Measurements from ENCODE around the gene ANKRD44.

Gene ANKRD44

GRCh38 chr2:197312186-197312585, 1.6 kb upstream of the ANKRD44 start:
- Histone ChIP-seq H3K27me3 (ENCODE audit: control insufficient read depth, low read length) (no peaks in the 10 kb centered on the region), H3K4me1 (ENCODE audit: control insufficient read depth, low read length) (peaks cover 74% of the 10 kb centered on the region), H3K9me3 (ENCODE audit: control insufficient read depth, insufficient read depth, low read length) (no peaks in the 10 kb centered on the region), H3F3A (ENCODE audit: control insufficient read depth, insufficient read depth) (peaks cover 25% of the 10 kb centered on the region), H3K36me3 (ENCODE audit: control insufficient read depth, low read length) (peaks cover 16% of the 10 kb centered on the region), H3K79me2 (ENCODE audit: control insufficient read depth, low read length) (peaks cover 76% of the 10 kb centered on the region), H4K20me1 (ENCODE audit: control insufficient read depth, insufficient read depth, low read depth, low read length) (peaks cover 5% of the 10 kb centered on the region; the same call in 1 of the 2 replicates), H3K4me2 (ENCODE audit: low read length) (peak overlapping the region; percentile 85), H3K9me2 (replicated peaks; ENCODE audit: control insufficient read depth, low read length) (no peaks in the 10 kb centered on the region), H3K4me3 (ENCODE audit: low read length) (peak overlapping the region; percentile 86), H3K27ac (ENCODE audit: low read depth, low read length) (no peak overlapping the region)
- TF ChIP-seq EZH2phosphoT487 (IDR thresholded peaks at IDR 0.05; ENCODE audit: borderline replicate concordance, low read length) (no peak), CTCF (IDR thresholded peaks at IDR 0.05; ENCODE audit: low read depth, low read length, poor library complexity, severe bottlenecking) (no peak)

GRCh38 chr2:197311421-197312033, 947 bp upstream of the ANKRD44 start:
- Histone ChIP-seq H3K4me2 (ENCODE audit: low read length) (peak overlapping the region; percentile 85), H3K9me3 (ENCODE audit: control insufficient read depth, insufficient read depth, low read length) (no peaks in the 10 kb centered on the region), H3K79me2 (ENCODE audit: control insufficient read depth, low read length) (peaks cover 83% of the 10 kb centered on the region), H3K4me3 (ENCODE audit: low read length) (peak overlapping the region; percentile 86), H3F3A (ENCODE audit: control insufficient read depth, insufficient read depth) (peaks cover 25% of the 10 kb centered on the region), H4K20me1 (ENCODE audit: control insufficient read depth, insufficient read depth, low read depth, low read length) (peaks cover 5% of the 10 kb centered on the region; the same call in 1 of the 2 replicates), H3K4me1 (ENCODE audit: control insufficient read depth, low read length) (peaks cover 80% of the 10 kb centered on the region), H3K27me3 (ENCODE audit: control insufficient read depth, low read length) (no peaks in the 10 kb centered on the region), H3K9me2 (replicated peaks; ENCODE audit: control insufficient read depth, low read length) (no peaks in the 10 kb centered on the region), H3K27ac (ENCODE audit: low read depth, low read length) (peak overlapping the region; percentile 26), H3K36me3 (ENCODE audit: control insufficient read depth, low read length) (peaks cover 20% of the 10 kb centered on the region)
- TF ChIP-seq EZH2phosphoT487 (IDR thresholded peaks at IDR 0.05; ENCODE audit: borderline replicate concordance, low read length) (no peak), CTCF (IDR thresholded peaks at IDR 0.05; ENCODE audit: low read depth, low read length, poor library complexity, severe bottlenecking) (peak; percentile 4)

DNA sequence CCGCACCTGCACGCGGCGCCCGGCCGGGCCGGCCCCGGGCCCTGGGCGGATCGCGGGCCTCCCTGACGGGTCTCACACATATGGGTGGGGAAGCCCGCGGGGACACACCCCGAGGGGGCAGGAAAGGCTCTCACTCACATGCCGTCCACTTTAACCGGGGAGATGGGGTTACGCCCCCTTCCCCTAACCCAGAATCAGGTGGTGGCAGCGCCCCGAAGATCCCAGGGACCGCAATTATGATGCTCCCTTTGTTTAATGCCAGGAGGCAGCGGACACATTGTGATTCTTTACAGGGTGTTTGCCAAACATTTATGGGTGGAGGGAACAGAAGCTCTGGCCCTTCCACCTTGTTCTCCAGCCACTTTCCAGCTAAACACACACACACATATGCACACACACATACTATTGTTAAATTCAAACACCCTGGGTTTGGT, 424 bp upstream of the ANKRD44 start:
- Histone ChIP-seq H3K9me2 (replicated peaks; ENCODE audit: control insufficient read depth, low read length) (no peaks in the 10 kb centered on the region), H3K36me3 (ENCODE audit: control insufficient read depth, low read length) (peaks cover 25% of the 10 kb centered on the region), H3K9me3 (ENCODE audit: control insufficient read depth, insufficient read depth, low read length) (no peaks in the 10 kb centered on the region), H3F3A (ENCODE audit: control insufficient read depth, insufficient read depth) (peaks cover 25% of the 10 kb centered on the region), H3K4me1 (ENCODE audit: control insufficient read depth, low read length) (peaks cover 86% of the 10 kb centered on the region), H4K20me1 (ENCODE audit: control insufficient read depth, insufficient read depth, low read depth, low read length) (peaks cover 5% of the 10 kb centered on the region; the same call in 1 of the 2 replicates), H3K27ac (ENCODE audit: low read depth, low read length) (peak overlapping the region; percentile 26), H3K27me3 (ENCODE audit: control insufficient read depth, low read length) (no peaks in the 10 kb centered on the region), H3K4me3 (ENCODE audit: low read length) (peak overlapping the region; percentile 86), H3K4me2 (ENCODE audit: low read length) (peak overlapping the region; percentile 85), H3K79me2 (ENCODE audit: control insufficient read depth, low read length) (peaks cover 87% of the 10 kb centered on the region)
- TF ChIP-seq EZH2phosphoT487 (IDR thresholded peaks at IDR 0.05; ENCODE audit: borderline replicate concordance, low read length) (no peak), CTCF (IDR thresholded peaks at IDR 0.05; ENCODE audit: low read depth, low read length, poor library complexity, severe bottlenecking) (no peak)

All from DOHH2 (cell line).